Activated T-cell treated with anti-CD3 and anti-CD28 coated beads, Interleukin-2, amount 50 U/mL, for 24 hours (primary cell): ENCODE measurements around the gene KCNK15.

Source experiments
- DNase-seq: peaks from one replicate; pipeline ENCODE4 v3.0.0-alpha.2; 2020
- H3K27ac Mint-ChIP-seq: 2 replicates; pipeline ENCODE4 v1.8.0; 2020; ENCODE audit warnings: mild to moderate bottlenecking, mixed read lengths
- H3K27me3 Mint-ChIP-seq: 2 replicates; pipeline ENCODE4 v1.8.0; 2020; ENCODE audit warnings: mixed read lengths
- H3K36me3 Mint-ChIP-seq: 2 replicates; pipeline ENCODE4 v1.8.0; 2020; ENCODE audit warnings: low read depth, mixed read lengths
- H3K4me1 Mint-ChIP-seq: 2 replicates; pipeline ENCODE4 v1.8.0; 2020; ENCODE audit warnings: low read depth, mixed read lengths
- H3K4me3 Mint-ChIP-seq: 2 replicates; pipeline ENCODE4 v1.8.0; 2020; ENCODE audit warnings: mild to moderate bottlenecking, moderate library complexity, mixed read lengths
- H3K9me3 Mint-ChIP-seq: 2 replicates; pipeline ENCODE4 v1.8.0; 2020; ENCODE audit warnings: mixed read lengths

Gene KCNK15

GRCh38 chr20:44736170-44737021 lies 9.3 kb upstream of the KCNK15 start:
- Mint-ChIP-seq H3K4me3 (no peak overlapping the region), H3K4me1 (peaks cover 32% of the 10 kb centered on the region), H3K27ac (peak overlapping the region; percentile 62), H3K27me3 (no peaks in the 10 kb centered on the region), H3K36me3 (no peaks in the 10 kb centered on the region), H3K9me3 (no peaks in the 10 kb centered on the region)
- peak; percentile 37 for DNase-seq

- peaks cover 28% of the 10 kb centered on the region for H3K4me1 Mint-ChIP-seq
- no peak for DNase-seq
- H3K27me3 Mint-ChIP-seq = no peaks in the 10 kb centered on the region
- no peak overlapping the region for H3K4me3 Mint-ChIP-seq
- no peak overlapping the region for H3K27ac Mint-ChIP-seq
- H3K9me3 Mint-ChIP-seq = no peaks in the 10 kb centered on the region
- H3K36me3 Mint-ChIP-seq = no peaks in the 10 kb centered on the region
Observed at GRCh38 chr20:44737116-44737515, 8.5 kb upstream of the KCNK15 start.

- Mint-ChIP-seq H3K4me3 (peak overlapping the region; percentile 26), H3K27ac (no peak overlapping the region), H3K4me1 (peaks cover 16% of the 10 kb centered on the region), H3K27me3 (no peaks in the 10 kb centered on the region), H3K9me3 (no peaks in the 10 kb centered on the region), H3K36me3 (no peaks in the 10 kb centered on the region)
- peak; percentile 42 for DNase-seq
Observed at GRCh38 chr20:44738813-44739477, 6.7 kb upstream of the KCNK15 start.

- H3K4me1 Mint-ChIP-seq = peaks cover 16% of the 10 kb centered on the region
- no peaks in the 10 kb centered on the region for H3K36me3 Mint-ChIP-seq
- peaks cover 5% of the 10 kb centered on the region for H3K27me3 Mint-ChIP-seq
- DNase-seq = no peak
- H3K9me3 Mint-ChIP-seq = no peaks in the 10 kb centered on the region
- H3K4me3 Mint-ChIP-seq = no peak overlapping the region
- no peak overlapping the region for H3K27ac Mint-ChIP-seq
Observed at GRCh38 chr20:44739942-44740341, 5.7 kb upstream of the KCNK15 start.

- H3K27me3 Mint-ChIP-seq = peaks cover 23% of the 10 kb centered on the region
- DNase-seq = no peak
- no peaks in the 10 kb centered on the region for H3K36me3 Mint-ChIP-seq
- no peak overlapping the region for H3K4me3 Mint-ChIP-seq
- no peak overlapping the region for H3K27ac Mint-ChIP-seq
- H3K9me3 Mint-ChIP-seq = no peaks in the 10 kb centered on the region
- H3K4me1 Mint-ChIP-seq = peaks cover 15% of the 10 kb centered on the region
Observed at GRCh38 chr20:44742304-44743079, 3.2 kb upstream of the KCNK15 start.

- Mint-ChIP-seq H3K4me3 (no peak overlapping the region), H3K27me3 (peaks cover 24% of the 10 kb centered on the region), H3K36me3 (no peaks in the 10 kb centered on the region), H3K9me3 (no peaks in the 10 kb centered on the region), H3K27ac (no peak overlapping the region), H3K4me1 (peaks cover 16% of the 10 kb centered on the region)
- no peak for DNase-seq
Observed at GRCh38 chr20:44743080-44743701, 2.5 kb upstream of the KCNK15 start.

GRCh38 chr20:44743916-44744655 lies 1.6 kb upstream of the KCNK15 start:
- Mint-ChIP-seq H3K4me1 (peaks cover 11% of the 10 kb centered on the region), H3K9me3 (no peaks in the 10 kb centered on the region), H3K27me3 (peaks cover 25% of the 10 kb centered on the region), H3K36me3 (no peaks in the 10 kb centered on the region), H3K4me3 (no peak overlapping the region), H3K27ac (no peak overlapping the region)
- no peak for DNase-seq

- no peak for DNase-seq
- Mint-ChIP-seq H3K27me3 (peaks cover 33% of the 10 kb centered on the region), H3K9me3 (no peaks in the 10 kb centered on the region), H3K4me3 (peak overlapping the region; percentile 34), H3K36me3 (no peaks in the 10 kb centered on the region), H3K27ac (no peak overlapping the region), H3K4me1 (peaks cover 11% of the 10 kb centered on the region)
Observed at GRCh38 chr20:44745122-44745597, 505 bp upstream of the KCNK15 start.

- Mint-ChIP-seq H3K27ac (peak overlapping the region; percentile 64), H3K4me1 (peaks cover 11% of the 10 kb centered on the region), H3K27me3 (peaks cover 40% of the 10 kb centered on the region), H3K36me3 (no peaks in the 10 kb centered on the region), H3K4me3 (peak overlapping the region; percentile 69), H3K9me3 (no peaks in the 10 kb centered on the region)
- no peak for DNase-seq
Observed at GRCh38 chr20:44746367-44747165, 901 bp downstream of the KCNK15 start.

- Mint-ChIP-seq H3K9me3 (no peaks in the 10 kb centered on the region), H3K4me1 (peaks cover 11% of the 10 kb centered on the region), H3K27ac (peak overlapping the region; percentile 50), H3K36me3 (no peaks in the 10 kb centered on the region), H3K27me3 (peaks cover 41% of the 10 kb centered on the region), H3K4me3 (peak overlapping the region; percentile 69)
- DNase-seq = peak; percentile 74
Observed at GRCh38 chr20:44747166-44748004, 1.7 kb downstream of the KCNK15 start.

GRCh38 chr20:44748005-44748370 lies 2.3 kb downstream of the KCNK15 start:
- DNase-seq = no peak
- H3K9me3 Mint-ChIP-seq = no peaks in the 10 kb centered on the region
- H3K36me3 Mint-ChIP-seq = no peaks in the 10 kb centered on the region
- peaks cover 41% of the 10 kb centered on the region for H3K27me3 Mint-ChIP-seq
- H3K4me1 Mint-ChIP-seq = peaks cover 11% of the 10 kb centered on the region
- no peak overlapping the region for H3K4me3 Mint-ChIP-seq
- H3K27ac Mint-ChIP-seq = no peak overlapping the region

- peaks cover 9% of the 10 kb centered on the region for H3K4me1 Mint-ChIP-seq
- H3K27ac Mint-ChIP-seq = no peak overlapping the region
- DNase-seq = no peak
- no peaks in the 10 kb centered on the region for H3K9me3 Mint-ChIP-seq
- H3K36me3 Mint-ChIP-seq = no peaks in the 10 kb centered on the region
- H3K27me3 Mint-ChIP-seq = peaks cover 33% of the 10 kb centered on the region
- no peak overlapping the region for H3K4me3 Mint-ChIP-seq
Observed at GRCh38 chr20:44750081-44750805, 4.6 kb downstream of the KCNK15 start.
